Activated CD8-positive, alpha-beta memory T cell treated with anti-CD3 and anti-CD28 coated beads for 1 hour (primary cell): ENCODE results near the gene PGGHG.

ENCODE experiments used
- DNase-seq, 2 donors: peaks; one replicate each; pipeline ENCODE4 v3.0.0-alpha.2; 2020; ENCODE audit warnings: low read depth in 1 of 2; ENCODE audit errors: extremely low read depth in 1 of 2

PGGHG gene

DNA sequence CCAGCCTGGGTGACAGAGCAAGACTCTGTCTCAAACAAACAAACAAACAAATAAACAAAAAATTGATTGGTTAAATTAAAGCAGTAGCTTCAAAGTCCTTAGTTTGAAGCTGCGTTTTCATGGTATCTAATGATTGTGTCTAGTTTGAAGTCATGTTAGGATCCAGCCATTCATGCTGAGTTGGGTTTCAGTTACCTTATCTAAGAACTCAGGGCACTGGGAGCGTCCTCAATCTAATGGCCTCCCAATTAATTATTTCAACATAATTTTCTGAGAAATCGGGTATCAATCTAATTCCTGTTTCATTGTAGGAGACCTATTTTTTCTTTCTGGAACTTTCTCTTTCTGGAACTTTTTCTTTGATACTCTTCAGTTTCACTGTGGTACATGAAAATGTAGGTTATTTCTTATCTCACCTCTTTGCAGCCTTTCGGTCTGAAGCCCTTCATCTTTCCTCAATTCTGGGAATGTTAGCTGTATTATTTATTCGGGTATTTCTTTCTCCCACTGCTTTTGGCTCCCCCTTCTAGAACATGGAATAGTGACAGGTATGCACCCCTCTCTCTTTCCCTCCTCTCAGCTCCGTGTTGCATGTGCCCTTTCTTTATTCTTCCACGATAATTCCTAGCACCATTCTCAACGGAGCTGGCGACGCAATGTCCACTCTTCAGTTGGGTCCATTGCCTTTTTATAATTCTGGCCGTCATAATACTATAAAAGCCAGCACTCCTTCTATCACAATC, 56.1 kb downstream of the PGGHG start:
- no peak for DNase-seq
